Hippocampal formation (tissue), 2 donors: ENCODE results near the gene WDR75.
"Not testable (repeated sequence)": the region's sequence is repeated elsewhere in the genome, so short reads cannot be mapped to it uniquely, and the experiment has no call there.

Source experiments
- DNase-seq, 2 donors: peaks; one replicate each; lab custom pipeline; 2025; lab: John Stamatoyannopoulos, UW

WDR75 gene

DNA sequence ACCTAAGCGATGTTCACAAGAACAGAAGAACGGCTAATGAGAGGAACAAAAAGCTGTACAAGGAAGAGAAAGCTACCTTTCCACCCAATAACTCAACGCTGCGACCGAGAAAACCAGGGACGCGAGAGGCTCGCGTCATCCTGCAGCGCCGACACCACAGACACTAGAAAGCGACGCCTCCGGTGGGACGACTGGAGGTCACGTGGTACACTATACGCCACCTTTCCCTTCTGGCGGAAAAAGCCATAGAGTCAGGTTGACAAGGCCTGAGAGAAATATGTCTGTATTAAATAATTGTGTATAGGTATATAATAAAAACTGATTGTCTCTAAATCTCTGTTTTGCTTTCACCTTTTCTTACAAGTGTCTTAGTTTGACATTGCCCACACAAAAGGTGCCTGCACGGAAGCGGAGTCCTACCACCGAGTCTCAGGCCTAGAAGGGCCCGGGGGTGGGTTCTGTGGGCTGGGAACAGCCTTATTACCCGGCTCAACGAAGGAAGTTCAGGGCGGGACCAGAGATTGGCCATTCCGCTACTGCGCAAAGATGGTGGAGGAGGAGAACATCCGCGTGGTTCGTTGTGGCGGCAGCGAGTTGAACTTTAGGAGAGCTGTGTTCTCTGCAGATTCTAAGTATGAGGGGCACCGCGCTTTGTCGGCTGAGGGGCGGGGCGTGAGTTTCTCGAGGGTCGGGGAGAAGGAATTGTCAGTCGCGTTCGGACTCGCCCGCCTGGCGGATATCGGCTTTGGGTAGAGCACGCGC is at the start of gene WDR75:
WDR75 (plus strand) TSS at position 528 of the 762 bp plus-strand sequence; CDS start at position 547, 19 bp downstream.
- DNase-seq = peak; percentile 93 to 97

DNA sequence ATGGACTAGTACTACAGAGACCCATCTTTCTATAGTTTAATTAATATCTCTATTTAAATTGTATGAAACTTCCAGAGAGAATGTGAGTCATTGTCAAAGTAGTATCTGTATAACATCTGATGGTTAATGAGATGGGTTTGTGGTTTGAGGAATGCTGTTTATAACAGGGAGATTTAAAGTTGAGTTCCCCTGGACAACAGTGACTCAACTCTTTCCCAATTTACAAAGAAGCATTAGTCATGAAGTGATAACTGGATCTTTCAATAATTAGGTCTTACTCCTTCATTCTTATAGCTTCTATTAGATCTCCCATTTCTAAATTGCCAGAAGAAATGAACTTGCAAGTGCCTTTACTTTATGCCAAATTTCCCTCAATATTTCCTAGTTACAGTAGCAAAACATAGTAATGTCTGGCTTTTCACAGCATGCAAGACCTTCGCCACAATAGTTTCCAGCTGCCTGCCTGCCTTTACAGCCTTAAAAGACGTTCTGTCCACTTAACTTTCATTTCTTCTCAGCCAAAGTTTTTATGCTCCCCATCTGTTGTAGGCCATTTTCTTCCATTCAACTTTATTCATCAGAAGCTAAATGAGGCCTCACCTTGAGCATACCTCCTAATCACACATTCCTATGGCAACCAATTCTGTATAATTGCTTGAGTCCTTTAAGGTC is 47.7 kb upstream of the WDR75 start:
- no peak for DNase-seq

- no peak for DNase-seq
Observed at GRCh38 chr2:189394525-189394924, 46.7 kb upstream of the WDR75 start.

DNA sequence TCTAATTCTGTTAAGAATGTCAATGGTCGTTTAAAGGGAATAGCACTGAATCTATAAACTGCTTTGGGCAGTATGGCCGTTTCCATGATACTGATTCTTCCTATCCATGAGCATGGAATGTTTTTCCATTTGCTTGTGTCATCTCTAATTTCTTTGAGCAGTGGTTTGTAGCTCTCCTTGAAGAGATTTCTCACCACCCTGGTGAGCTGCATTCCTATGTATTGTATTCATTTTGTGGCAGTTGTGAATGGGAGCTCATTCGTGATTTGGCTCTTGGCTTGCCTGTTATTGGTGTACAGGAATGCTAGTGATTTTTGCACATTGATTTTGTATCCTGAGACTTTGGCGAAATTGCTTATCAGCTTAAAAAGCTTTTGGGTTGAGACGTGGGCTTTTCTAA is 38.3 kb upstream of the WDR75 start:
- no peak for DNase-seq

DNA sequence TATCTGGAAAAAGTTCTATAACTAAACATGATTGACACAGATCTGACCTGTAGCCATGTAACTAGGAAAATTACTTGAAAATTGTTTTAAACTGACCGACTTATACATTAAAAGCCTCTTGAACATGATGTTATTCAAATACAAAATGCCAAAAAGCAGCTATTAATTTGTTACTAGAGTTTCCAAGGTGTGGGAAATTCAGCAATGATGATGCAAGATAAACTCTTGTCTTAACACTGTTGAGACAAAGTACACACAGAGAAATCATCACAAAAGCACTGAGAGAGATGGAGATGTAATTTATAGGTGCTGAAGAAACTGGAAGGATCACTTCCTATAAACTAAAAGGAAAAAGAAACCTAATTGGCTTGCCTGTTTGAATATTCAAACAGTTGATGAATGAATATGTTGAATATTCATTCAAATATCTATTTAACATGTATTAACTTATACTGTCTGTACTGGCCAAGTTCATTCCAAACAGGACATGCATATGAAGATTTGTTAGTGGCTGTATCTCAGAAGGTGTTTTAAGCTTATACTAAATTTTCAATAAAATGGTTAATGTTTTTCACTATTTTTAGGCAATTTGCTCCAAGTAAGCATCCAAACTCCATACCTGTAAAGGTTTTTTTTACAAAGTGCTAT is 34.6 kb upstream of the WDR75 start:
- no peak for DNase-seq

GRCh38 chr2:189407281-189408209 is 33.7 kb upstream of the WDR75 start:
- no peak for DNase-seq

GRCh38 chr2:189408294-189408693 is 33.0 kb upstream of the WDR75 start:
- no peak for DNase-seq

DNA sequence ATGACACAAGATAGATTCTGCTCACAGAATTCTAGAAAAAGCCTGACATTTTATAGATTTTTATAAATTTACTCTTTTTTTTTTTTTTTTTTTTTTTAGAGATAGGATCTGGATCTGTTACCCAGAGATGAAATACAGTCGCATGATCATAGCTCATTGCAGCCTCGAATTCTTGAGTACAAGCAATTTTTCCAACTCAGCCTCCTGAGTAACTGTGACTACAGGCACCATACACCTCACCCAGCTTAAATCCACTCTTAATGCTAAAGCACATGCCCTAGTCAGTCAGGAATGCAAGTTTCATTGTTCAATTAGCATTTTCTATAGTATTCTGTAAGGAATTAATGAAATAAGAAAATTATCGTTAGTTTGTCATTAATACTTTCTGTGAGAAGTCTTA is 32.1 kb upstream of the WDR75 start:
- no peak for DNase-seq

- DNase-seq = no peak
Observed at GRCh38 chr2:189409647-189410046, 31.6 kb upstream of the WDR75 start.

GRCh38 chr2:189411860-189412259 is 29.4 kb upstream of the WDR75 start:
- DNase-seq = no peak

DNA sequence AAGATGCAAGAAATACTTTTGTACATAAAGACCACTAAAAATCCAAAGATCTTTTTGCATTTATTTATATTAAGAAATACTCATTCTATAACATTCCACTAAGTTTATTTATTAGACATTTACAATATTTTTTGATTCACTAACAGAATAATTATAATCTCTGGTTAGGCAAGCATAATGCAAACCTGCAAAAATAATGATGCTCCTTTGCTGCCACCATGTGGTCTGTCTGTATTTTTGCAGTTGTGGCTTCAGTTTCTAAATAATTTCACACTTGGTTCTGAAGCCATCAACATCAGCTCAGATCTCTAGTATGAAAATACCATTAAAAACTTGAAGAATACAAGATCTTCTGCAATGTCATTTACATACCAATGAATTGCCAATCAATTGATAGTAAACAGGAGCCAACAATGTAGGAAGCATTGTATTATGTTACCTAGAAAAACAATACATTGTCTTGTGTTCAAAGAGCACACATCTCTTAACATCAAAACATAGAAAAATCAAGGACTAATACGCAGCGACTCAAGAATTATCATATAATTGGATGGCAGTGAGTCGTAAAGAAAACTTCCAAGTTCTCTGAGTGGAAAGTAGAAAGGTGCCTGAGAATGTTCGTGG is 28.8 kb upstream of the WDR75 start:
- peak; percentile 28 to 73 for DNase-seq

DNA sequence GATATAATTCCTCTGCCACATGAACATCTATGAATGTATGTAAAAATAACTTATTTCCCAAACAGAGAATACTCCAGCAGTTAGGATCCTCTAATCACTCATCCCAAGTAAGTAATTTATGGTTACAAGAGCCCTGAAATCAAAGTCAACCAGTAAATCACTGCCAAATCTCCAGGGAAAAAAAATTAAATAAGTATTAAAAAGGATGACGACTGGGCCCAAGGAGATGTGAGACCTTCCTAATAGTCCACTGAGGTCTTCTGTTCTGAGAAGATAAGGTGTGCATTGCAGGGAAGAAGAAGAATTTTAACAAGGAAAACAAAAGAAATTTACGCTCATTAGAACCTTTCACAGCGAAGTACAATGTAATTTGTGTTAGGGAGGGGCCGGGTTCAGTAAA is 28.0 kb upstream of the WDR75 start:
- DNase-seq = no peak

DNA sequence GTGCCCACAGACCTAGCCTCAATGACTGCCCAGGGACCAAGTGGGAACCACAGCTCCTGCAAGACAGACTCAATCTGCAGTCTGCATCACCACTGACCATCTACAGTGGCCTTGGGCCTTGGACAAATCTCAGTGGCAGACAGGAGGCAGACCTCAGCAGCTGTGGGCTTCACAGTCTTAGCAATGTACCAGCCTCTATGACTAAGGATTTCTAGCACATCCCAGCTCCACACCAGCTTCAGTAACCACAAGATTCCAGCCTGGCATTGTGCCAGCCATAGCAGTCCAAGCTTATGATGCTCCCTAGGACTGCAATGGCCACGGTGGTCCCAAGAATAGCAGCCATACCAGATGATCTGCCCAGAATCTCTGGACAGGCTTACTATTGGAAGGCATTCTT is 19.6 kb upstream of the WDR75 start:
- no peak for DNase-seq

DNA sequence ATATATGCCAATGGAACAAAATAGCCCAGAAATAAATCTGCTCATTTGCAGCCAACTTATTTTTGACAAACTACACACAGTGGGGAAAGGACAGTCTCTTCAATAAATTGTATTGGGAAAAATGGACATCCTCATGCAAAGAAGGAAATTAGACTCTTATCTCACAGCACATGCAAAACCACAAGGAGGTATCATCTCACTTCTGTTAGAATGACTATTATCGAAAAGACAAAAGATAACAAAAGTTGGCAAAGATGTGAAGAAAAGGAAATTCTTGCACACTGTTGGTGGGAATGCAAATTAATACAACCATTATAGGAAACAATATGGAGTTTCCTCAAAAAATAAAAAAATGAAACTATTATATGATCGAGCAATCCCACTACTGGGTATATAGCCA is 16.3 kb upstream of the WDR75 start:
- DNase-seq = no peak

- DNase-seq = no peak
Observed at GRCh38 chr2:189425676-189426075, 15.6 kb upstream of the WDR75 start.

GRCh38 chr2:189426886-189427285 is 14.4 kb upstream of the WDR75 start:
- DNase-seq = no peak

- no peak for DNase-seq
Observed at GRCh38 chr2:189427872-189428271, 13.4 kb upstream of the WDR75 start.

DNA sequence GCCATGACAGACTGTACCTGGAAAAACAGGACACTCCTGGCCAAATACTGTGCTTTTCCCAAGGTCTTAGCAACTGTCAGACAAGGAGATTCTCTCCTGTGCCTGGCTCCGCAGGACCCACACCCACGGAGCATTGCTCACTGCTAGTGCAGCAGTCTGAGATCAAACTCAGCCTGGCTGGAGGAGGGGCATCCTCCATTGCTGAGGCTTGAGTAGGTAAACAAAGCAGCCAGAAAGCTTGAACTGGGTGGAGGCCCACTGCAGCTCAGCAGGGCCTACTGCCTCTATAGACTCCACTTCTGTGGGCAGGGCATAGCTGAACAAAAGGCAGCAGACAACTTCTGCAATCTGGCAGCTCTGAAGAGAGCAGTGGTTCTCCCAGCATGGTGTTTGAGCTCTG is 10.8 kb upstream of the WDR75 start:
- DNase-seq = not testable (repeated sequence)

- DNase-seq = not testable (repeated sequence)
Observed at GRCh38 chr2:189435803-189436202, 5.5 kb upstream of the WDR75 start.

DNA sequence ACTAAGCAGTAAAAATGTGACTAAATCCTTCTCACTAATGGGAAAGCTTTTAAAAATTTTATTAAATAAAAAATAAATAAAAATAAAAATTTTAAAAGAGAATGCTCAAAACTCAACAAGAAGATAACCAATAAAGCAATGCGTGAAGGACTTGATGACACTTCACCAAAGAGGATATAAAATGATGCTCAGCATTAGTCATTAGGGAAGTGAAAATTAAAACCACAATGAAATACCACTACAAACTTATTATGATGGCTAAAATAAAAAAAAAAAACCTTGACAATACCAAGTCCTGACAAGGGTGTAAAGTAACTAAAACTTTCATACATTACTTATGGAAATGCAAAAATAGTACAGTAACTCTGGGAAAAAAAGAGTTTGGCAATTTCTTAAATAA is 3.3 kb upstream of the WDR75 start:
- no peak for DNase-seq

GRCh38 chr2:189439342-189439741 is 1.9 kb upstream of the WDR75 start:
- no peak for DNase-seq

DNA sequence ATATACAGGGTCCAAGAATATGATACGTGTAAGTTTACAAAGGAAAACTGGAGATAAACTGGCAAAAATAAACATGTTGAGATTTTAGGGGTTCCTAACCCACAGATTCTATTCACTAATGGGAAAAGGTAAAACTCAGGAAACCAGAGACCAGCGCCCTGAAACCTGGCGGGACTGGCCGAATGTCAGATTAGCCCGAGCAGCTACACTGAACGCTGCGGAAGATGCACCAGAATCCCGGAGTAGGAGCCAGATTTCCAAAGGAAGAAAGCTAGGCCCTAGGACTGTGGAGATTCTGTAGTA is 679 bp upstream of the WDR75 start:
- DNase-seq = no peak
